Vagina (tissue), 2 donors: Measurements from ENCODE around the gene ADAMTS4. TPM values are rescaled to one million over a fixed set of nuclear protein-coding genes. Genes with fewer than 3 reads are reported as not detected.

ENCODE experiments used
- DNase-seq, 2 donors: peaks; one replicate each; pipeline ENCODE4 v3.0.0-alpha.2; 2017; ENCODE audit errors: extremely low spot score in 2 of 2
- H3K27ac ChIP-seq: fragments of 200-600 bp; sonication (generic); one replicate; pipeline ENCODE4 v1.5.1; 2019
- H3K27me3 ChIP-seq: fragments of 200-600 bp; sonication (generic); one replicate; pipeline ENCODE4 v1.5.1; 2019
- H3K36me3 ChIP-seq, 2 donors: fragments of 200-600 bp; sonication (generic); one replicate each; pipeline ENCODE4 v1.5.1; 2017 to 2019
- H3K4me1 ChIP-seq: fragments of 200-600 bp; sonication (generic); one replicate; pipeline ENCODE4 v1.5.1; 2019
- H3K4me3 ChIP-seq, 2 donors: fragments of 200-600 bp; sonication (generic); 1 replicate in 1 of 2; 2 replicates in 1 of 2; pipeline ENCODE4 v1.5.1; 2016 to 2019
- H3K9me3 ChIP-seq: fragments of 200-600 bp; sonication (generic); one replicate; pipeline ENCODE4 v1.5.1; 2019
- POLR2A ChIP-seq, 2 donors: fragments of 450-650 bp; IDR thresholded peaks; one replicate each; pipeline ENCODE4 v1.6.1; 2017; ENCODE audit warnings: antibody characterized with exemption in 2 of 2, mild to moderate bottlenecking in 2 of 2, moderate library complexity in 2 of 2
- POLR2AphosphoS5 ChIP-seq, 2 donors: sonication (generic); formaldehyde crosslinking; IDR thresholded peaks; one replicate each; pipeline ENCODE4 v1.9.0; 2017; ENCODE audit warnings: antibody characterized with exemption in 2 of 2, mild to moderate bottlenecking in 2 of 2, low read depth in 1 of 2; ENCODE audit not compliant: insufficient read depth in 1 of 2
- intact Hi-C: fragments of 100-400 bp; cut with DNase I; formaldehyde crosslinking; loops from one replicate; pipeline ENCODE4 v1.15.1; 2023
- total RNA-seq: library from RNA; depleted of rRNA; stranded (reverse); fragments of >200 nt; gene quantifications from one replicate; pipeline ENCODE4 v1.2.3, GENCODE V29; 2016
- TF ChIP-seq, protein P1 (sequence below), 3 experiments: fragments of 450-650 bp in 2 of 3; fragments of 200-600 bp in 1 of 3; sonication (generic) in 1 of 3; IDR thresholded peaks; one replicate each; pipeline ENCODE4 v1.5.1; 2017 to 2019; ENCODE audit warnings: antibody characterized with exemption in 3 of 3, mild to moderate bottlenecking in 2 of 3, moderate library complexity in 2 of 3

ADAMTS4 gene
- total RNA-seq: 78.3 TPM

DNA sequence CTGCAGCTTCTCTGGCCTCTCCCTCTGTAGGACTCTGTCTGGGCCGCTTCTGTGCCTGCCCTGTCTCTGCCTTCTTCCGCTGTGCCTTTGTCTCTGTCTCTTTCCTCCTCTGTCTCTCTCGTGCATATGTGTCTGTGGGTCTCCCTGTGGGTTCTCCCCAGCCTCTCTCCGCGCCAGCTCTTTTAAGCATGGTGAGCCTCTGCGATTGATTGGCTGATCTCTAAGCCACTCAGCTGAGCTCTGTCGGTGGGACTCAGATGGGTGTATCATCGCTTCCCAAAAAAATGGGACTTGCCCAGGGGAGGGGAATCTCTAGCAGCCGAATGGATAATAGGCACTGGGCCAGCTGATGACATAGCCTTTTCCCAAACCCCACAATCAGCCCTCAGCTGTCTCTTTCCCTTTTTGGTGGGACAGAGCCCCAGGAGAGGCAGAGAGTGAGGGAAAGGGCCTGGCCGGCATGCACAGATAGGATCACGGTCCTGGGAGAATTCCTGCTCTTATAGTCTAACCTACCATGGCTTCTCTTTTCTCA, at the start of gene ADAMTS4:
Gene ADAMTS4 (minus strand): TSS at position 158 of the 535 bp plus-strand sequence. CDS start 427 bp downstream, outside the sequence.
- intact Hi-C loops: loop anchor here (10.0 kb wide), 1 partner anchor 186 kb away; no protein-coding TSS in a partner anchor

GRCh38 chr1:161244888-161245287, 46.0 kb upstream of the ADAMTS4 start:
- H3K4me1 ChIP-seq: no peaks in the 10 kb centered on the region
- no peak overlapping the region for H3K27ac ChIP-seq
- no peak for DNase-seq
- no peaks in the 10 kb centered on the region for H3K36me3 ChIP-seq
- no peaks in the 10 kb centered on the region for H3K9me3 ChIP-seq
- no peak overlapping the region for H3K4me3 ChIP-seq
- no peaks in the 10 kb centered on the region for H3K27me3 ChIP-seq
- intact Hi-C loops: no loop called here
- TF ChIP-seq, protein P1, sequence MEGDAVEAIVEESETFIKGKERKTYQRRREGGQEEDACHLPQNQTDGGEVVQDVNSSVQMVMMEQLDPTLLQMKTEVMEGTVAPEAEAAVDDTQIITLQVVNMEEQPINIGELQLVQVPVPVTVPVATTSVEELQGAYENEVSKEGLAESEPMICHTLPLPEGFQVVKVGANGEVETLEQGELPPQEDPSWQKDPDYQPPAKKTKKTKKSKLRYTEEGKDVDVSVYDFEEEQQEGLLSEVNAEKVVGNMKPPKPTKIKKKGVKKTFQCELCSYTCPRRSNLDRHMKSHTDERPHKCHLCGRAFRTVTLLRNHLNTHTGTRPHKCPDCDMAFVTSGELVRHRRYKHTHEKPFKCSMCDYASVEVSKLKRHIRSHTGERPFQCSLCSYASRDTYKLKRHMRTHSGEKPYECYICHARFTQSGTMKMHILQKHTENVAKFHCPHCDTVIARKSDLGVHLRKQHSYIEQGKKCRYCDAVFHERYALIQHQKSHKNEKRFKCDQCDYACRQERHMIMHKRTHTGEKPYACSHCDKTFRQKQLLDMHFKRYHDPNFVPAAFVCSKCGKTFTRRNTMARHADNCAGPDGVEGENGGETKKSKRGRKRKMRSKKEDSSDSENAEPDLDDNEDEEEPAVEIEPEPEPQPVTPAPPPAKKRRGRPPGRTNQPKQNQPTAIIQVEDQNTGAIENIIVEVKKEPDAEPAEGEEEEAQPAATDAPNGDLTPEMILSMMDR (IDR thresholded peaks at IDR 0.05): no peak
- TF ChIP-seq POLR2A (IDR thresholded peaks at IDR 0.05) (no peak), POLR2AphosphoS5 (IDR thresholded peaks at IDR 0.05; ENCODE audit: insufficient read depth in 1 of 2, low read depth in 1 of 2) (peak in 1 of 2 donors; percentile 77)

More for the DNA sequence above, at the start of gene ADAMTS4:
- H3K36me3 ChIP-seq: peaks cover 0 to 5% of the 10 kb centered on the region in 2 donors
- H3K4me3 ChIP-seq: peak within 1 kb of the TSS; percentile 34 to 59
- TF ChIP-seq POLR2AphosphoS5 (IDR thresholded peaks at IDR 0.05; ENCODE audit: insufficient read depth in 1 of 2, low read depth in 1 of 2) (peak; percentile 42 to 76), POLR2A (IDR thresholded peaks at IDR 0.05) (peak in 1 of 2 donors; percentile 90)
- TF ChIP-seq, protein P1 (IDR thresholded peaks at IDR 0.05): no peak
- DNase-seq: peak in 1 of 2 donors; percentile 96
- H3K27me3 ChIP-seq: no peaks in the 10 kb centered on the region
- H3K27ac ChIP-seq: peak within 1 kb of the TSS; percentile 97
- H3K4me1 ChIP-seq: peaks cover 86% of the 10 kb centered on the region
- H3K9me3 ChIP-seq: no peaks in the 10 kb centered on the region

DNA sequence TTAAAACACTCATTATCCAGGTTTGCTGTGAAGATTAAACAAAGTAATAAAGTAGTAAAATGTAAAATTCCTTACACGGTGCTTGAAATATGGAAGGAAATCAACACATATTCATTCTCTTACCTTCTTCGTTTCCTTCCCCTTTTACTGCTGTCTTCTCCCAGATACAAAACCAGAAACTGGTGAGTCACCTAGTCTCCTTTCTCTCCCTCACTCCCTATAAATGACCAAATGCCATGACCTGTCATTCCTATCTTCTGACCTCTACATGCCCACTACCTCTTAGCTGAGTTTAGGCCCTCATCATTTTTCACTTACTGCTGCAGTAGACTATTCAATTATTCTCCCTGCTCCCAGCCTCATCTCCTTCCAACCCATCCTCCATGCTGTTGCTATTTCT, 43.5 kb upstream of the ADAMTS4 start:
- no peaks in the 10 kb centered on the region for H3K27me3 ChIP-seq
- H3K4me3 ChIP-seq: no peak overlapping the region
- no peaks in the 10 kb centered on the region for H3K4me1 ChIP-seq
- H3K27ac ChIP-seq: no peak overlapping the region
- no peaks in the 10 kb centered on the region for H3K9me3 ChIP-seq
- no peaks in the 10 kb centered on the region for H3K36me3 ChIP-seq
- TF ChIP-seq POLR2AphosphoS5 (IDR thresholded peaks at IDR 0.05; ENCODE audit: insufficient read depth in 1 of 2, low read depth in 1 of 2): no peak
- TF ChIP-seq, protein P1 (IDR thresholded peaks at IDR 0.05): no peak
- TF ChIP-seq POLR2A (IDR thresholded peaks at IDR 0.05): no peak
- DNase-seq: no peak
- intact Hi-C loops: no loop called here

GRCh38 chr1:161241682-161242081, 42.8 kb upstream of the ADAMTS4 start:
- Histone ChIP-seq H3K4me1 (no peaks in the 10 kb centered on the region), H3K4me3 (no peak overlapping the region), H3K36me3 (no peaks in the 10 kb centered on the region), H3K9me3 (no peaks in the 10 kb centered on the region), H3K27ac (no peak overlapping the region), H3K27me3 (no peaks in the 10 kb centered on the region)
- DNase-seq: no peak
- intact Hi-C loops: no loop called here
- TF ChIP-seq, protein P1 (IDR thresholded peaks at IDR 0.05): no peak
- TF ChIP-seq POLR2AphosphoS5 (IDR thresholded peaks at IDR 0.05; ENCODE audit: insufficient read depth in 1 of 2, low read depth in 1 of 2) (no peak), POLR2A (IDR thresholded peaks at IDR 0.05) (no peak)

DNA sequence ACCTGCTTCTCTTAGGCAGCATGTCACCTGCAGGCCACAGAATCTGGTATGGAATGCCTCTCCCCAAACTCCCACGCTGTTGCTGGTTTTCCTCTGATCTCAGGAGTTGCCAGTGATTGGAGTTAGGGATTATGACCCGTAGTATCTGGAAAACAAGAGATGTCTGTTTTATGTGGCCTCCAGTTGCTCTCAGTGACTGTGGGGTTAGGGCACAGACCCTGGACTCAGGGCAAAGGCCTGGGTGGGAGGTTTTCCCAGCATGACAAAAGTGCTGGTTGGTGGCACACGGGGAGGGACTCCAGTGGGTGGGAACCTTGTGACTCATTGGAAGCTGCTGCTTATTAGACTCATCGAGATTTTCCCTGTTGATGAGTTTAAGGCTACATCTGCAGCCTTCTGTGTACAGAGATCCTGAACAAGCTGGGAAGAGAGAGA, 39.2 kb upstream of the ADAMTS4 start, which contains the start of gene NR1I3:
Gene NR1I3 (minus strand): TSS at position 165 of the 435 bp plus-strand sequence. CDS start 1,638 bp downstream, outside the sequence.
- Histone ChIP-seq H3K36me3 (no peaks in the 10 kb centered on the region), H3K9me3 (no peaks in the 10 kb centered on the region), H3K27me3 (no peaks in the 10 kb centered on the region), H3K27ac (no peak within 1 kb of the TSS), H3K4me1 (no peaks in the 10 kb centered on the region), H3K4me3 (no peak within 1 kb of the TSS)
- intact Hi-C loops: no loop called here
- TF ChIP-seq POLR2AphosphoS5 (IDR thresholded peaks at IDR 0.05; ENCODE audit: insufficient read depth in 1 of 2, low read depth in 1 of 2) (no peak), POLR2A (IDR thresholded peaks at IDR 0.05) (no peak)
- TF ChIP-seq, protein P1 (IDR thresholded peaks at IDR 0.05): no peak
- no peak for DNase-seq
